GM23338 (cell line): ENCODE results near the gene CCDC121. TPM values are rescaled to one million over a fixed set of nuclear protein-coding genes. Genes with fewer than 3 reads are reported as not detected.
A peak's percentile ranks its signal among the peaks of the same experiment; 100 is the strongest.

Experiments
- ATAC-seq: fragments of 200-7000 bp; cut with Tn5 transposase; 3 replicates; pipeline ENCODE4 v1.9.1; 2020
- DNase-seq: peaks from one replicate; pipeline ENCODE4 v3.0.0-alpha.2; 2015; ENCODE audit warnings: low spot score
- H2AFZ ChIP-seq: fragments of 200-600 bp; sonication (generic); 2 replicates; pipeline ENCODE4 v1.8.0; 2016; ENCODE audit warnings: antibody characterized with exemption, mild to moderate bottlenecking, moderate library complexity
- H3F3A ChIP-seq: fragments of 200-600 bp; sonication (generic); replicated peaks from 2 replicates; pipeline ENCODE4 v1.8.0; 2017; ENCODE audit warnings: antibody characterized with exemption, mixed run types, low read depth
- H3K27ac ChIP-seq: fragments of 200-600 bp; sonication (generic); 2 replicates; pipeline ENCODE4 v1.6.1; 2016; ENCODE audit warnings: low read depth
- H3K27me3 ChIP-seq: fragments of 200-600 bp; sonication (generic); 2 replicates; pipeline ENCODE4 v1.8.0; 2016; ENCODE audit warnings: mild to moderate bottlenecking, mixed run types, moderate library complexity; ENCODE audit not compliant: insufficient read depth
- H3K36me3 ChIP-seq: fragments of 200-600 bp; sonication (generic); 2 replicates; pipeline ENCODE4 v1.8.0; 2016; ENCODE audit warnings: mild to moderate bottlenecking; ENCODE audit not compliant: insufficient read depth
- H3K4me1 ChIP-seq: fragments of 200-600 bp; sonication (generic); 2 replicates; pipeline ENCODE4 v1.8.0; 2016; ENCODE audit warnings: mild to moderate bottlenecking, moderate library complexity; ENCODE audit not compliant: insufficient read depth
- H3K4me2 ChIP-seq: fragments of 200-600 bp; sonication (generic); 2 replicates; pipeline ENCODE4 v1.7.1; 2017; ENCODE audit warnings: mixed run types
- H3K4me3 ChIP-seq: fragments of 200-600 bp; sonication (generic); 2 replicates; pipeline ENCODE4 v1.6.1; 2016; ENCODE audit warnings: mixed run types
- H3K79me2 ChIP-seq: fragments of 200-600 bp; sonication (generic); replicated peaks from 2 replicates; pipeline ENCODE4 v1.8.0; 2017; ENCODE audit warnings: mild to moderate bottlenecking; ENCODE audit not compliant: insufficient read depth
- H3K9me2 ChIP-seq: fragments of 200-600 bp; sonication (generic); 2 replicates; pipeline ENCODE4 v1.8.0; 2017; ENCODE audit not compliant: insufficient read depth
- H4K20me1 ChIP-seq: fragments of 200-600 bp; sonication (generic); replicated peaks from 2 replicates; pipeline ENCODE4 v1.8.0; 2017; ENCODE audit warnings: mild to moderate bottlenecking; ENCODE audit not compliant: insufficient read depth
- H3K27ac Mint-ChIP-seq: 2 replicates; pipeline ENCODE4 v1.8.0; 2020; ENCODE audit warnings: inconsistent platforms, mild to moderate bottlenecking, moderate library complexity, mixed read lengths
- H3K27me3 Mint-ChIP-seq: 3 replicates; pipeline ENCODE4 v1.8.0; 2022; ENCODE audit warnings: low read depth, mild to moderate bottlenecking, moderate library complexity, mixed read lengths, inconsistent platforms; ENCODE audit not compliant: insufficient read depth, poor library complexity
- H3K36me3 Mint-ChIP-seq: 3 replicates; pipeline ENCODE4 v1.8.0; 2021; ENCODE audit warnings: low read depth, mild to moderate bottlenecking, inconsistent platforms, moderate library complexity, mixed read lengths
- H3K4me1 Mint-ChIP-seq: 3 replicates; pipeline ENCODE4 v1.8.0; 2020; ENCODE audit warnings: mild to moderate bottlenecking, inconsistent platforms, mixed read lengths
- H3K4me3 Mint-ChIP-seq: 3 replicates; pipeline ENCODE4 v1.8.0; 2021; ENCODE audit warnings: moderate library complexity, mild to moderate bottlenecking, inconsistent platforms, mixed read lengths
- H3K9me3 Mint-ChIP-seq: 3 replicates; pipeline ENCODE4 v1.8.0; 2020; ENCODE audit warnings: moderate library complexity, mild to moderate bottlenecking, inconsistent platforms, mixed read lengths
- CREB1 ChIP-seq: fragments of 250-450 bp; sonication (Bioruptor Pico); IDR thresholded peaks from 2 replicates; pipeline ENCODE4 v1.5.0; 2020; ENCODE audit warnings: low read depth, mild to moderate bottlenecking, moderate library complexity
- ETS1 ChIP-seq: IDR thresholded peaks from 2 replicates; pipeline ENCODE4 v1.6.1; 2016; ENCODE audit warnings: antibody characterized with exemption
- NANOG ChIP-seq: IDR thresholded peaks from 2 replicates; pipeline ENCODE4 v1.6.1; 2016; ENCODE audit warnings: antibody characterized with exemption, borderline replicate concordance
- REST ChIP-seq: IDR thresholded peaks from one replicate; pipeline ENCODE4 v1.6.1; 2018; ENCODE audit warnings: antibody characterized with exemption; ENCODE audit not compliant: unreplicated experiment
- STAT1 ChIP-seq: IDR thresholded peaks from one replicate; pipeline ENCODE4 v1.6.1; 2016; ENCODE audit warnings: antibody characterized with exemption; ENCODE audit not compliant: unreplicated experiment
- ZNF114 ChIP-seq: fragments of 250-450 bp; sonication (Bioruptor Pico); IDR thresholded peaks from 2 replicates; pipeline ENCODE4 v1.5.0; 2020; ENCODE audit warnings: mild to moderate bottlenecking, moderate library complexity
- ZNF331 ChIP-seq: fragments of 250-450 bp; sonication (Bioruptor Pico); IDR thresholded peaks from 2 replicates; pipeline ENCODE4 v1.5.0; 2020; ENCODE audit warnings: low read depth, mild to moderate bottlenecking, moderate library complexity
- ZNF462 ChIP-seq: fragments of 250-450 bp; sonication (Bioruptor Pico); IDR thresholded peaks from 2 replicates; pipeline ENCODE4 v1.5.0; 2020; ENCODE audit warnings: mild to moderate bottlenecking, moderate library complexity
- polyA plus RNA-seq: library from polyadenylated mRNA; unstranded; fragments of >200 nt; fragmentation: Nextera tagmentation; extraction: Ambion mirVana; gene quantifications from 2 replicates; pipeline ENCODE4 v1.2.1, GENCODE V29; 2016
- total RNA-seq: library from RNA; depleted of rRNA; stranded (reverse); fragments of >200 nt; shearing (Covaris generic); gene quantifications from 2 replicates; pipeline ENCODE4 v1.2.3, GENCODE V29; 2014

The CCDC121 gene
- total and polyA plus RNA-seq, 2 experiments from 2014 or later: 1.6 to 1.9 TPM

- no peak for TF ChIP-seq ZNF462 (CRISPR knock-in tag)
- TF ChIP-seq ZNF114: no peak
These were observed 44.2 kb downstream of the CCDC121 start (continued) for GRCh38 chr2:27584597-27584996.

- Histone ChIP-seq H3F3A (no peaks in the 10 kb centered on the region), H3K4me1 (peaks cover 7% of the 10 kb centered on the region; the same call in 1 of the 2 replicates), H3K9me2 (peaks cover 8% of the 10 kb centered on the region; the same call in 1 of the 2 replicates), H2AFZ (peak overlapping the region; percentile 72), H3K27me3 (no peaks in the 10 kb centered on the region), H3K27ac (no peak overlapping the region), H3K4me3 (peak overlapping the region; percentile 93), H3K79me2 (peaks cover 55% of the 10 kb centered on the region), H4K20me1 (peaks cover 21% of the 10 kb centered on the region), H3K4me2 (peak overlapping the region; percentile 93), H3K36me3 (no peaks in the 10 kb centered on the region)
- ATAC-seq (peak; percentile 9; the same call in 2 of the 3 replicates), DNase-seq (peak; percentile 3)
- peak overlapping the region; percentile 95 for H3K4me3 Mint-ChIP-seq
- peaks cover 18% of the 10 kb centered on the region for H3K27me3 Mint-ChIP-seq
- peak overlapping the region; percentile 88 for H3K27ac Mint-ChIP-seq
- H3K36me3 Mint-ChIP-seq: peaks cover 4% of the 10 kb centered on the region; the same call in 1 of the 3 replicates
- H3K4me1 Mint-ChIP-seq: peaks cover 16% of the 10 kb centered on the region
- peaks cover 20% of the 10 kb centered on the region for H3K9me3 Mint-ChIP-seq
- TF ChIP-seq STAT1: no peak
- TF ChIP-seq REST: no peak
- no peak for TF ChIP-seq ETS1
- no peak for TF ChIP-seq CREB1
- no peak for TF ChIP-seq ZNF331 (CRISPR knock-in tag)
- TF ChIP-seq NANOG: no peak
- TF ChIP-seq ZNF114: no peak
These were observed 45.4 kb downstream of the CCDC121 start for GRCh38 chr2:27583390-27583915.
